PFSK-1 (cell line): ENCODE data around the gene CRIP1.

Source experiments
- POLR2AphosphoS5 ChIP-seq: IDR thresholded peaks from 2 replicates; pipeline ENCODE4 v1.6.1; 2012; ENCODE audit warnings: low read depth, mild to moderate bottlenecking, control low read depth, low read length, moderate library complexity
- SIN3A ChIP-seq: IDR thresholded peaks from 2 replicates; pipeline ENCODE4 v1.6.1; 2012; ENCODE audit warnings: mild to moderate bottlenecking, low read length, moderate library complexity, borderline replicate concordance; ENCODE audit not compliant: insufficient read depth
- TAF1 ChIP-seq: IDR thresholded peaks from 2 replicates; pipeline ENCODE4 v1.6.1; 2012; ENCODE audit warnings: low read length, control low read depth, borderline replicate concordance; ENCODE audit not compliant: insufficient read depth
- TF ChIP-seq, protein P1 (sequence below), 2 experiments: IDR thresholded peaks; 2 replicates each; pipeline versions ENCODE4 v1.6.1 to v1.8.0; 2011 to 2012; ENCODE audit warnings: low read depth in 2 of 2, low read length in 2 of 2, control low read depth in 1 of 2, inconsistent platforms in 1 of 2, mild to moderate bottlenecking in 1 of 2, moderate library complexity in 1 of 2; ENCODE audit not compliant: insufficient read depth in 1 of 2

DNA sequence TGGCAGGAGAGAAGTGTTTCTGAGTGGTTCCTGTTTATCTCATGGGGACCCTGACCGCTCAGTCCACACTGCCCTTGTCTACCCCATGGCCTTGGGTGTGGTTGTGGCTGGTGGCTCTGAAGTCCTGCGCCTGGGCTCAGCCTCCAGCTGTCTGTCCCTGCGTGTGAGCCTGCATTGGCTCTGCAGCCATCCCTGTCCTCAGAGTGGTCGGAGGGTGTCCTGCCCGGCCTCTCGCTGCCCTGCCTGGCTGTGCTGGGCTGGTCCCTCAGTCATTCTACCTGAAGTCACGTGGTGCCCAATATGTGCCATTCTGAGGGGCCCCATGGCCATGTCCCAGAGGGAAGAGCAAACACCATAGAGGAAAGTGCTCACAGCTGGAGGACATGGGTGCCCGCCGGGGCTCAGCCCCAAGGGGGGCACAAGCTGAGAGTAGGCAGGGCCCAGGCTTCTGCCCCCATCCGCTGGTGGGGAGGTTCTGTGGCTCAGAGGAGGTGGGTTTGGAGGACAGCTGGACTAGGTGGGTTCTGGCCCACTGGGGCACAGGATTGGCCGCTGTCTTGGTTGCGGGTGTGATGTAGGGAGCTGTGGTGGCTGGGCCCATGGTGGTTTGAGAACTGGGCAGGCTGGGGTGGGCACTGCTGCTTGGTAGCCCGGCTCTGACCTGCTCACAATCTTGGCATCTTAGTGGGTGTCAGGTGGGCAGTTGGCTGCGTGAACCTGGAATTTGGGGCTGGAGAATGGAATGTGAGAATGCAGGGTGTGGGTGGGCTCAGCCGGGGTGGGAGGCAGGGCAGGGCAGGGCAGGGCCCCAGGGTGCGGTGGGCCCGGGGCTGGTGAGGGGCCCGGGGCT lies 16.0 kb downstream of the CRIP1 start:
- TF ChIP-seq TAF1 (no peak), SIN3A (no peak), POLR2AphosphoS5 (no peak)
- TF ChIP-seq, protein P1, sequence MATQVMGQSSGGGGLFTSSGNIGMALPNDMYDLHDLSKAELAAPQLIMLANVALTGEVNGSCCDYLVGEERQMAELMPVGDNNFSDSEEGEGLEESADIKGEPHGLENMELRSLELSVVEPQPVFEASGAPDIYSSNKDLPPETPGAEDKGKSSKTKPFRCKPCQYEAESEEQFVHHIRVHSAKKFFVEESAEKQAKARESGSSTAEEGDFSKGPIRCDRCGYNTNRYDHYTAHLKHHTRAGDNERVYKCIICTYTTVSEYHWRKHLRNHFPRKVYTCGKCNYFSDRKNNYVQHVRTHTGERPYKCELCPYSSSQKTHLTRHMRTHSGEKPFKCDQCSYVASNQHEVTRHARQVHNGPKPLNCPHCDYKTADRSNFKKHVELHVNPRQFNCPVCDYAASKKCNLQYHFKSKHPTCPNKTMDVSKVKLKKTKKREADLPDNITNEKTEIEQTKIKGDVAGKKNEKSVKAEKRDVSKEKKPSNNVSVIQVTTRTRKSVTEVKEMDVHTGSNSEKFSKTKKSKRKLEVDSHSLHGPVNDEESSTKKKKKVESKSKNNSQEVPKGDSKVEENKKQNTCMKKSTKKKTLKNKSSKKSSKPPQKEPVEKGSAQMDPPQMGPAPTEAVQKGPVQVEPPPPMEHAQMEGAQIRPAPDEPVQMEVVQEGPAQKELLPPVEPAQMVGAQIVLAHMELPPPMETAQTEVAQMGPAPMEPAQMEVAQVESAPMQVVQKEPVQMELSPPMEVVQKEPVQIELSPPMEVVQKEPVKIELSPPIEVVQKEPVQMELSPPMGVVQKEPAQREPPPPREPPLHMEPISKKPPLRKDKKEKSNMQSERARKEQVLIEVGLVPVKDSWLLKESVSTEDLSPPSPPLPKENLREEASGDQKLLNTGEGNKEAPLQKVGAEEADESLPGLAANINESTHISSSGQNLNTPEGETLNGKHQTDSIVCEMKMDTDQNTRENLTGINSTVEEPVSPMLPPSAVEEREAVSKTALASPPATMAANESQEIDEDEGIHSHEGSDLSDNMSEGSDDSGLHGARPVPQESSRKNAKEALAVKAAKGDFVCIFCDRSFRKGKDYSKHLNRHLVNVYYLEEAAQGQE (IDR thresholded peaks at IDR 0.05; ENCODE audit: insufficient read depth in 1 of 2, low read depth in 2 of 2, low read length in 2 of 2) = no peak
